ENCODE measurements around the gene PACSIN1. TPM values are rescaled to one million over a fixed set of nuclear protein-coding genes. Genes with fewer than 3 reads are reported as not detected.

PACSIN1 gene
- total RNA-seq, 1 experiment from 2014 or later: 7.0 TPM

DNA sequence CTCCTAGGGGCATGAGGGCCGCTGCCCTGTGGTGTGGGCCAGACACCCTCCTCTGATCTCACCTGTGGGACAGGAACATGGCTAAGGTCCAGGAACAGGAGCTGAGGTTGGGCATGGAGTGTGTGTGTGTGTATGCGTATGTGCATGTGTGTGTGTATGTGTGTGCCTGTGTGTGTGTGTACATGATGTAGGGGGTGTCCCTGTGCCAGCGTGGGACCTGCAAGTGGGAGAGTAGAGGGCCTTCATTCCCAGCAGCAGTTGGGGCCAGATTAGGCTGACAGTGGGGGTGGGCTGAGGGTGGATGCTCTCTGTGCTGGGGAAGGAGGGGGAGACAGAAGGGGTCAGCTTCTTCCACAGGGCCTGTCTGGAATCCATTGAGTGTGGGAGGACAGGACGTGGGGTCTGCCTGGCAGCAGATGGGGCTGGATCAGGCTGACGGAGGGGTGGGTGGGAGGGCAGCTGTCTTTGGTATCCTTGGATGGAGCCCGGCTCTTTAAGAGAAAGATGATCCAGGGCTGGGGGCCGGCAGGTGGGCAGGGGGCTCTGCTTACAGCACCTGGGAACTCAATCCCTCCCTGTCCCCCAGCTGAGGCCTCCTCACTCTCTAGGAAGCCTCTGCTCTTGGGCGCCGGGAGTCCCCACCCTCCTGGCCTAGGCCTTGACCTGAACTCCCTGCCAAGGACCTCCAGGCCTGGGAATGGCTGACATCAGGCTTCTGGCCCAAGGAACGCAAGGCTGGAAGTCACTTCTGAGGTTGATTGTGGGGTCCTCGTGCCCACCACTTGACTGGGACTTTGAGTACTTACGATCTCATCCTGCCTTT lies 46.2 kb downstream of the PACSIN1 start:
- Histone ChIP-seq H2BK15ac (ENCODE audit: low read depth, low read length) (no peak overlapping the region), H4K8ac (replicated peaks; ENCODE audit: insufficient read length, low read depth, low read length) (no peak overlapping the region), H4K20me1 (ENCODE audit: control insufficient read depth, insufficient read depth, insufficient read length) (no peaks in the 10 kb centered on the region), H3K9ac (ENCODE audit: extremely low read depth, insufficient read length, low read length) (no peak overlapping the region), H3T11ph (ENCODE audit: low read length) (no peak overlapping the region), H2BK120ac (ENCODE audit: low read depth, low read length, poor library complexity, severe bottlenecking) (no peak overlapping the region), H2AK5ac (ENCODE audit: insufficient read length, low read length) (no peak overlapping the region), H3K79me1 (ENCODE audit: insufficient read depth, low read depth, low read length, poor library complexity, severe bottlenecking) (no peaks in the 10 kb centered on the region), H4K5ac (ENCODE audit: insufficient read length, low read depth, low read length) (no peak overlapping the region), H4K91ac (ENCODE audit: insufficient read length, low read depth, low read length) (no peak overlapping the region), H3K23me2 (ENCODE audit: insufficient read length, low read depth, low read length, poor library complexity, severe bottlenecking) (peaks cover 9% of the 10 kb centered on the region), H3K4me1 (ENCODE audit: insufficient read depth, low read length) (peaks cover 1% of the 10 kb centered on the region; the same call in 1 of the 2 replicates), H3K14ac (ENCODE audit: insufficient read depth, low read length) (no peak overlapping the region), H3K9me3 (ENCODE audit: control insufficient read depth, low read depth, low read length) (no peaks in the 10 kb centered on the region), H2BK5ac (ENCODE audit: insufficient read length, low read length) (no peak overlapping the region), H3K27ac (ENCODE audit: insufficient read length, low read depth, low read length) (no peak overlapping the region), H3K27me3 (ENCODE audit: insufficient read depth, low read length) (no peaks in the 10 kb centered on the region), H2AFZ (ENCODE audit: low read length) (no peak overlapping the region), H3K4ac (ENCODE audit: low read depth, low read length) (no peak overlapping the region), H3K18ac (ENCODE audit: insufficient read length, low read depth, low read length) (no peak overlapping the region), H2BK12ac (ENCODE audit: insufficient read length, low read depth, low read length) (no peak overlapping the region), H3K4me2 (ENCODE audit: insufficient read depth, insufficient read length, low read length) (no peak overlapping the region), H3K56ac (ENCODE audit: insufficient read length, low read depth, low read length) (no peak overlapping the region), H2BK20ac (ENCODE audit: low read depth, low read length, poor library complexity, severe bottlenecking) (no peak overlapping the region), H3K79me2 (ENCODE audit: insufficient read depth, low read length) (no peaks in the 10 kb centered on the region), H3K23ac (ENCODE audit: insufficient read length, low read depth, low read length) (no peak overlapping the region)
- Mint-ChIP-seq H3K9me3 (peaks cover 0 to 2% of the 10 kb centered on the region in 2 experiments; a peak in 2 of 5 replicates), H3K4me1 (peaks cover 33 to 46% of the 10 kb centered on the region in 2 experiments), H3K27me3 (ENCODE audit: low read depth) (peaks cover 19% of the 10 kb centered on the region), H3K4me3 (no peak overlapping the region), H3K27ac (peak overlapping the region in 2 of 3 experiments; percentile 22 to 78; a peak in 2 of 7 replicates), H3K36me3 (ENCODE audit: insufficient read depth in 1 of 3, low read depth in 3 of 3) (no peaks in the 10 kb centered on the region; a peak in 1 of 7 replicates)
- no peak for DNase-seq
- no CpG with 5 or more reads among the region's 12 CpGs for WGBS (ENCODE audit: extremely low coverage, insufficient read length, low lambda C conversion rate)
- TF ChIP-seq, protein P1, sequence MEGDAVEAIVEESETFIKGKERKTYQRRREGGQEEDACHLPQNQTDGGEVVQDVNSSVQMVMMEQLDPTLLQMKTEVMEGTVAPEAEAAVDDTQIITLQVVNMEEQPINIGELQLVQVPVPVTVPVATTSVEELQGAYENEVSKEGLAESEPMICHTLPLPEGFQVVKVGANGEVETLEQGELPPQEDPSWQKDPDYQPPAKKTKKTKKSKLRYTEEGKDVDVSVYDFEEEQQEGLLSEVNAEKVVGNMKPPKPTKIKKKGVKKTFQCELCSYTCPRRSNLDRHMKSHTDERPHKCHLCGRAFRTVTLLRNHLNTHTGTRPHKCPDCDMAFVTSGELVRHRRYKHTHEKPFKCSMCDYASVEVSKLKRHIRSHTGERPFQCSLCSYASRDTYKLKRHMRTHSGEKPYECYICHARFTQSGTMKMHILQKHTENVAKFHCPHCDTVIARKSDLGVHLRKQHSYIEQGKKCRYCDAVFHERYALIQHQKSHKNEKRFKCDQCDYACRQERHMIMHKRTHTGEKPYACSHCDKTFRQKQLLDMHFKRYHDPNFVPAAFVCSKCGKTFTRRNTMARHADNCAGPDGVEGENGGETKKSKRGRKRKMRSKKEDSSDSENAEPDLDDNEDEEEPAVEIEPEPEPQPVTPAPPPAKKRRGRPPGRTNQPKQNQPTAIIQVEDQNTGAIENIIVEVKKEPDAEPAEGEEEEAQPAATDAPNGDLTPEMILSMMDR (conservative IDR thresholded peaks at IDR 0.05): no peak
